HL-60 (cell line): ENCODE results near the gene ALG8.

Experiments used
- DNase-seq, 2 experiments: peaks; one replicate each; pipeline ENCODE4 v3.0.0-alpha.2; 2010 to 2020; ENCODE audit warnings: low read depth in 1 of 2, low spot score in 1 of 2
- H3K27ac ChIP-seq: fragments of 250-450 bp; sonication (Bioruptor Pico); replicated peaks from 2 replicates; pipeline ENCODE4 v1.5.1; 2020; ENCODE audit warnings: mild to moderate bottlenecking, moderate library complexity
- H3K27me3 ChIP-seq: fragments of 250-450 bp; sonication (Bioruptor Pico); 2 replicates; pipeline ENCODE4 v1.5.1; 2021; ENCODE audit warnings: mild to moderate bottlenecking, moderate library complexity; ENCODE audit not compliant: insufficient read depth, poor library complexity, severe bottlenecking
- H3K4me3 ChIP-seq: replicated peaks from 2 replicates; pipeline ENCODE4 v1.5.1; 2011; ENCODE audit warnings: mild to moderate bottlenecking, control low read depth, low read length; ENCODE audit not compliant: insufficient read depth
- GABPA ChIP-seq: IDR thresholded peaks from 2 replicates; pipeline ENCODE4 v1.6.1; 2012; ENCODE audit warnings: low read depth
- POLR2AphosphoS5 ChIP-seq: IDR thresholded peaks from 2 replicates; pipeline ENCODE4 v1.6.1; 2012; ENCODE audit warnings: low read depth
- REST ChIP-seq: IDR thresholded peaks from 2 replicates; pipeline ENCODE4 v1.6.1; 2012; ENCODE audit warnings: low read depth; ENCODE audit not compliant: insufficient replicate concordance
- SPI1 ChIP-seq: IDR thresholded peaks from 2 replicates; pipeline ENCODE4 v1.6.1; 2012; ENCODE audit warnings: low read depth, mild to moderate bottlenecking, borderline replicate concordance
- TF ChIP-seq, protein P1 (sequence below): IDR thresholded peaks from one replicate; pipeline ENCODE4 v1.5.1; 2011; ENCODE audit warnings: low read length, control low read depth, inconsistent platforms; ENCODE audit not compliant: insufficient read depth

Gene ALG8

DNA sequence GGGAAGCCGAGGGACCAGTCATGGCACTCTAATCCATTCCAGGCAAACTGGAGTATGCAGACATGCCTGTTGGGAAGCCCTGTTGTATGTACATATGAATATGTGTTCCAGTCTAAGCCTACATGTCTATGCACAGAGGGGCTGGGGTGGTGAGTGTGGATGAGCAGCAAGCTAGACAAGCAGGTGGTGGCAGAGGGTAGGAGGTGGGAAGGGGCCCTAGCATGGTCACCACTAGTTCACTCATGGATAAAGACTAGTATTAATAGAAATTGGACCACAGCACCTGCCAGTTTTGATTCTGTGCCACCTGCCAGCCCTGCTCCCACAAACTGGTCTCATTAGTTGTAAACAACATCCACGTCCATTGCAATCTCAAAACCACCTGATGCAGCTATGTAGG lies 74.2 kb downstream of the ALG8 start:
- H3K27ac ChIP-seq = no peak overlapping the region
- no peak for DNase-seq
- H3K4me3 ChIP-seq = no peak overlapping the region
- no peaks in the 10 kb centered on the region for H3K27me3 ChIP-seq
- TF ChIP-seq, protein P1, sequence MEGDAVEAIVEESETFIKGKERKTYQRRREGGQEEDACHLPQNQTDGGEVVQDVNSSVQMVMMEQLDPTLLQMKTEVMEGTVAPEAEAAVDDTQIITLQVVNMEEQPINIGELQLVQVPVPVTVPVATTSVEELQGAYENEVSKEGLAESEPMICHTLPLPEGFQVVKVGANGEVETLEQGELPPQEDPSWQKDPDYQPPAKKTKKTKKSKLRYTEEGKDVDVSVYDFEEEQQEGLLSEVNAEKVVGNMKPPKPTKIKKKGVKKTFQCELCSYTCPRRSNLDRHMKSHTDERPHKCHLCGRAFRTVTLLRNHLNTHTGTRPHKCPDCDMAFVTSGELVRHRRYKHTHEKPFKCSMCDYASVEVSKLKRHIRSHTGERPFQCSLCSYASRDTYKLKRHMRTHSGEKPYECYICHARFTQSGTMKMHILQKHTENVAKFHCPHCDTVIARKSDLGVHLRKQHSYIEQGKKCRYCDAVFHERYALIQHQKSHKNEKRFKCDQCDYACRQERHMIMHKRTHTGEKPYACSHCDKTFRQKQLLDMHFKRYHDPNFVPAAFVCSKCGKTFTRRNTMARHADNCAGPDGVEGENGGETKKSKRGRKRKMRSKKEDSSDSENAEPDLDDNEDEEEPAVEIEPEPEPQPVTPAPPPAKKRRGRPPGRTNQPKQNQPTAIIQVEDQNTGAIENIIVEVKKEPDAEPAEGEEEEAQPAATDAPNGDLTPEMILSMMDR = no peak
- TF ChIP-seq POLR2AphosphoS5 = no peak
- no peak for TF ChIP-seq SPI1
- no peak for TF ChIP-seq GABPA
- TF ChIP-seq REST = no peak

DNA sequence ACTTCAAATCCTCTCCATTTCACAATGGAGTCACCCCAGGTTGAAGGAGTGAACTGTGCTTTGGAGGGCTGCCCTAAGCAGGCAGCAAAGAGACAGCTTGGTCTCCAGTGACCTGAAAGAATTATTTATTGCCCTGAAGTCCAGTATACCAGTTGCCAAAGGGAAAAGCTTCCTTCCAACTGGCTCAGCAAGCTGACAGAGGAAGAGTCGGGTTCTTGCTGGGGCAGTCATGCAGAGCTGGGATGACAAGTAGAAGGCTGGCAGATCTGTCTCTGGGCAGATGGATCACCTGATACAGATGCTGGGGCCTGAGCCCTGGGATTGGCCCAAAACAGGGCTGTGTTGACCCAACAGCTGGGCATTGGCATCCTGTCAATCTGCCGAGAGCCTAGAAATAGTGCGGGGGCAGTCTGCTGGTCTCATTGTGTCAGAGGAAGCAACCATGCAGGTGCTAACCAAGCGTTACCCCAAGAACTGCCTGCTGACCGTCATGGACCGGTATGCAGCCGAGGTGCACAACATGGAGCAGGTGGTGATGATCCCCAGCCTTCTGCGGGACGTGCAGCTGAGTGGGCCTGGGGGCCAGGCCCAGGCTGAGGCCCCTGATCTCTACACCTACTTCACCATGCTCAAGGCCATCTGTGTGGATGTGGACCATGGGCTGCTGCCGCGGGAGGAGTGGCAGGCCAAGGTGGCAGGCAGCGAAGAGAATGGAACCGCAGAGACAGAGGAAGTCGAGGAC lies 75.8 kb downstream of the ALG8 start, which contains the start of gene THRSP:
Gene THRSP, plus strand, starts transcription at position 422 of the 742 bp plus-strand sequence. Its CDS starts 21 bp downstream, at position 443.
- Histone ChIP-seq H3K27ac (no peak within 1 kb of the TSS), H3K4me3 (no peak within 1 kb of the TSS), H3K27me3 (no peaks in the 10 kb centered on the region)
- DNase-seq = no peak
- no peak for TF ChIP-seq POLR2AphosphoS5
- no peak for TF ChIP-seq SPI1
- TF ChIP-seq REST = no peak

GRCh38 chr11:78062671-78063070 lies 76.8 kb downstream of the ALG8 start:
- no peak overlapping the region for H3K27ac ChIP-seq
- TF ChIP-seq POLR2AphosphoS5 (no peak), SPI1 (no peak), GABPA (no peak)
- TF ChIP-seq, protein P1 = no peak
- H3K27me3 ChIP-seq = no peaks in the 10 kb centered on the region
- DNase-seq = no peak
- H3K4me3 ChIP-seq = no peak overlapping the region

DNA sequence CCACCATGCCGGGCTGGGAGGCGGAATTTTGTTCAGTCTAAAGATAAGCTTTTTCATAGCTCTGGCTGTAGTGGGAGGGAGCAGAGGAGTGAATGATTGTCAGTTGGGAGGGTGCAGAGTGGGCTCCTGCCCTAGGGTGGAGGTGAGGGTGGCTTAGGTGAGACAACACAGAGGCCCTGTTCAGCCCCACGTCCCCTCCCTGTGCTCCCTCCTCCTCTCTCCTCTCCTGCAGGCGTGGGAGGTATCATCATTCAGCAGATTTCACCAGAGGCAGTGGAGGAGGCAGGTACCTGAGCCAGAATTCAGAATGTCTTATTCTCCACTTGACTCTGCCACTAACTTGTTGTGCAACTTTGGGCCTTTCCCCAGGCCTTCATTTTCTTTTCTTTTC lies 77.5 kb downstream of the ALG8 start:
- H3K27ac ChIP-seq = no peak overlapping the region
- no peak for DNase-seq
- H3K4me3 ChIP-seq = no peak overlapping the region
- no peaks in the 10 kb centered on the region for H3K27me3 ChIP-seq
- TF ChIP-seq, protein P1 = no peak
- TF ChIP-seq REST (no peak), SPI1 (no peak), GABPA (no peak), POLR2AphosphoS5 (no peak)
